ENCODE data around the gene GOLGA8J. TPM values are rescaled to one million over a fixed set of nuclear protein-coding genes. Genes with fewer than 3 reads are reported as not detected.

The GOLGA8J gene
- total RNA-seq, 1 donor from 2014 or later, result not detected

- no peak for DNase-seq (ENCODE audit: low spot score)
- Mint-ChIP-seq H3K27ac (ENCODE audit: unreplicated experiment) (peak overlapping the region; percentile 84), H3K4me1 (ENCODE audit: low read depth) (peaks cover 33% of the 10 kb centered on the region), H3K9me3 (ENCODE audit: low read depth) (peaks cover 5% of the 10 kb centered on the region), H3K4me3 (ENCODE audit: unreplicated experiment) (no peak overlapping the region), H3K36me3 (ENCODE audit: low read depth) (peaks cover 2% of the 10 kb centered on the region), H3K27me3 (ENCODE audit: low read depth) (peaks cover 3% of the 10 kb centered on the region)
- no peak for TF ChIP-seq CTCF (IDR thresholded peaks at IDR 0.05)
Measured at GRCh38 chr15:30063835-30064546, 18.8 kb upstream of the GOLGA8J start.

- Mint-ChIP-seq H3K9me3 (ENCODE audit: low read depth) (peaks cover 5% of the 10 kb centered on the region), H3K27ac (ENCODE audit: unreplicated experiment) (peak overlapping the region; percentile 87), H3K36me3 (ENCODE audit: low read depth) (peaks cover 2% of the 10 kb centered on the region), H3K4me1 (ENCODE audit: low read depth) (peaks cover 33% of the 10 kb centered on the region), H3K4me3 (ENCODE audit: unreplicated experiment) (peak overlapping the region; percentile 45), H3K27me3 (ENCODE audit: low read depth) (peaks cover 4% of the 10 kb centered on the region)
- TF ChIP-seq CTCF (IDR thresholded peaks at IDR 0.05), result no peak
- DNase-seq (ENCODE audit: low spot score), result no peak
Measured at GRCh38 chr15:30065025-30065801, 17.5 kb upstream of the GOLGA8J start.

- Mint-ChIP-seq H3K27me3 (ENCODE audit: low read depth) (peaks cover 10% of the 10 kb centered on the region), H3K36me3 (ENCODE audit: low read depth) (peaks cover 2% of the 10 kb centered on the region), H3K27ac (ENCODE audit: unreplicated experiment) (no peak overlapping the region), H3K4me3 (ENCODE audit: unreplicated experiment) (no peak overlapping the region), H3K9me3 (ENCODE audit: low read depth) (peaks cover 5% of the 10 kb centered on the region), H3K4me1 (ENCODE audit: low read depth) (peaks cover 24% of the 10 kb centered on the region)
- DNase-seq (ENCODE audit: low spot score), result no peak
- TF ChIP-seq CTCF (IDR thresholded peaks at IDR 0.05), result no peak
Measured at GRCh38 chr15:30068326-30068725, 14.4 kb upstream of the GOLGA8J start.

- H3K4me3 Mint-ChIP-seq (ENCODE audit: unreplicated experiment), result no peak overlapping the region
- H3K27me3 Mint-ChIP-seq (ENCODE audit: low read depth), result peaks cover 23% of the 10 kb centered on the region
- DNase-seq (ENCODE audit: low spot score), result no peak
- peaks cover 2% of the 10 kb centered on the region for H3K36me3 Mint-ChIP-seq (ENCODE audit: low read depth)
- TF ChIP-seq CTCF (IDR thresholded peaks at IDR 0.05), result no peak
- no peak overlapping the region for H3K27ac Mint-ChIP-seq (ENCODE audit: unreplicated experiment)
- peaks cover 2% of the 10 kb centered on the region for H3K9me3 Mint-ChIP-seq (ENCODE audit: low read depth)
- H3K4me1 Mint-ChIP-seq (ENCODE audit: low read depth), result peaks cover 4% of the 10 kb centered on the region
Measured at GRCh38 chr15:30072630-30073029, 10.1 kb upstream of the GOLGA8J start.

GRCh38 chr15:30073915-30074314, 8.8 kb upstream of the GOLGA8J start:
- Mint-ChIP-seq H3K27me3 (ENCODE audit: low read depth) (peaks cover 25% of the 10 kb centered on the region), H3K27ac (ENCODE audit: unreplicated experiment) (no peak overlapping the region), H3K4me3 (ENCODE audit: unreplicated experiment) (no peak overlapping the region), H3K9me3 (ENCODE audit: low read depth) (no peaks in the 10 kb centered on the region), H3K4me1 (ENCODE audit: low read depth) (peaks cover 4% of the 10 kb centered on the region), H3K36me3 (ENCODE audit: low read depth) (no peaks in the 10 kb centered on the region)
- no peak for TF ChIP-seq CTCF (IDR thresholded peaks at IDR 0.05)
- DNase-seq (ENCODE audit: low spot score), result no peak

All from chondrocyte (in vitro differentiated cells).